ENCODE measurements around the gene SPG21. TPM values are rescaled to one million over a fixed set of nuclear protein-coding genes. Genes with fewer than 3 reads are reported as not detected.
A peak's percentile ranks its signal among the peaks of the same experiment; 100 is the strongest.

SPG21 gene
- total RNA-seq, 2 donors from 2014 or later: 42.4 to 48.6 TPM

DNA sequence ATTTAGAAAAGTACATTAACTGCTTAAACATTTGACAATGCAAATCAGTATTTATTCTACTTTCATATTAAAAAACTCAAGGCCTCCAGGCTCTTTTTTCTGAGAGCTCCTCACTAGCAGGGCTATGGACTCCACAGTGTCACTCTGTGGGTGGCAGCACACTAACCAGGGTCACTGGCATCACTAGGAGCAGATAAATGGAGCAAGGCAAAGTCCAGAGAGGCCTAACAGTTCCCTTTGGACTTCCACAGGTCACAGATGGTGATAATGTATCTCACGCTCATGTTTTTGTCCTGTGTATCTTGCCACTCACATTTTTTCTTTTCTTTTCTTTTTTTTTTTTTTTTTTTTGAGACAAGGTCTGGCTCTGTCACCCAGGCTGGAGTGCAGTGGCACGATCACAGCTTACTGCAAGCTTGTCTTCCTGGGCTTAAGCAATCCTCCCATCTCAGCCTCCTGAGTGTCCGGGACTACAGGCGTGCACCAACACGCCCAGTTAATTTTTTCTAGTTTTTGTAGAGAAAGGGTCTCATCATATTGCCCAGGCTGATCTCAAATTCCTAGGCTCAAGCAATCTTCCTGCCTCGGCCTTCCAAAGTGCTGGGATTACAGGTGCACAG, 7.8 kb downstream of the SPG21 start:
- Mint-ChIP-seq H3K4me3 (no peak overlapping the region), H3K27me3 (no peaks in the 10 kb centered on the region), H3K36me3 (ENCODE audit: low read depth) (peaks cover 2% of the 10 kb centered on the region), H3K27ac (no peak overlapping the region), H3K4me1 (peaks cover 8% of the 10 kb centered on the region)
- ATAC-seq (no peak), DNase-seq (no peak)
- H3K9me3 ChIP-seq (ENCODE audit: control insufficient read depth, low read length, poor library complexity, severe bottlenecking): no peaks in the 10 kb centered on the region

DNA sequence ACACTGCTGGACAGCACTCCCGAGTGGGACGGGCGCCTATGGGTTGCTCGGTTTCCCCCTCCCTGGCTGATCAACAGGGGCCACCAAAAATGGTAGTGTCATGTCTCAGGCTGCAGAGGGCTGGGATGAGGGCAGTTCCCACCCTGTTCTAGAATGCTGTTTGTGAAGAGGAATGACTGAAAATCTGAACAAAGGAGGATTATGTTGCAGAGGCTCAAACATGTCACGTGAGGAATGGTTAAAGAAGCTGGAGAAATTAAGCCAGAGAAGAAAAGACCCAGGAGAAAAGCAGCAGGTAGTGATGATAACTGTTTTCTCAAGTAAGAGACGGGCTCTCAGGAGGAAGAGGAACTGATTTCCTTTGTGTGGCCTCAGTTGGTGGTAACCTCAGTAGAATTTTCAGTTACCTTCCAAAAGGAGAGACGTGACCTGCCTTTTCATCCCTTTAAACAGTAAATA, 10.4 kb downstream of the SPG21 start:
- Mint-ChIP-seq H3K27me3 (no peaks in the 10 kb centered on the region), H3K4me1 (peaks cover 3% of the 10 kb centered on the region), H3K4me3 (no peak overlapping the region), H3K27ac (no peak overlapping the region), H3K36me3 (ENCODE audit: low read depth) (peaks cover 2% of the 10 kb centered on the region)
- DNase-seq: no peak
- no peak for ATAC-seq
- no peaks in the 10 kb centered on the region for H3K9me3 ChIP-seq (ENCODE audit: control insufficient read depth, low read length, poor library complexity, severe bottlenecking)

DNA sequence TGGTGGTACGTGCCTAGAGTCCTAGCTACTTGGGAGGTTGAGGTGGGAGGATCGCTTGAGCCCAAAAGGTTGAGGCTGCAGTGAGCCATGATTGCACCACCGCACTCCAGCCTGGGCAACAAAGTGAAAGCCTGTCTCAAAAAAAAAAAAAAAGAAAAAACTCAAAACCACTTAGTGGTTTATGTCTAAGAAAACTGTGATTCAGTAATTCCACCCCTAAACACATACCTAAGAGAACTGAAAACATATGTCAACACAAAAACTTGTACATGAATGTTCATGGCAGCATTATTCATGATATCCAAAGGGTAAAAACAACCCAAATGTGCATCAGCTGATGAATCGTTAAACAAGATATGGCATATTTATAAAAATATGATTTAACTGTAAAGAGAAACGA, 14.3 kb downstream of the SPG21 start:
- Mint-ChIP-seq H3K36me3 (ENCODE audit: low read depth) (peaks cover 2% of the 10 kb centered on the region), H3K27me3 (no peaks in the 10 kb centered on the region), H3K27ac (no peak overlapping the region), H3K4me3 (no peak overlapping the region), H3K4me1 (no peaks in the 10 kb centered on the region)
- DNase-seq: no peak
- ATAC-seq: no peak
- no peaks in the 10 kb centered on the region for H3K9me3 ChIP-seq (ENCODE audit: control insufficient read depth, low read length, poor library complexity, severe bottlenecking)

DNA sequence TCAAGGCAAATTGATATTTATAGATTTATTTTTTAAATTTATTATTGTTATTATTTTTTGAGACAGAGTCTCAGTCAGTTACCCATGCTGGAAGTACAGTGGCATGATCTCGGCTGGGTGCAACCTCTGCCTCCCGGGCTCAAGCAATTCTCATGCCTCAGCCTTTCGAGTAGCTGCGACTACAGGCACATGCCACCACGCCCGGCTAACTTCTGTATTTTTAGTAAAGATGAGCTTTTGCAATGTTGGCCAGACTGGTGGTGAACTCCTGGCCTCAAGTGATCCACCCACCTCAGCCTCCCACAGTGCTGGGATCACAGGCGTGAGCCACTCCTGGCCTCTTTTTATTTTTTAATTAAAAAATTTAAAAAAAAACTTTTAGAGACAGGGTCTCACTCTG, 19.0 kb downstream of the SPG21 start:
- H3K4me1 Mint-ChIP-seq: peaks cover 2% of the 10 kb centered on the region

DNA sequence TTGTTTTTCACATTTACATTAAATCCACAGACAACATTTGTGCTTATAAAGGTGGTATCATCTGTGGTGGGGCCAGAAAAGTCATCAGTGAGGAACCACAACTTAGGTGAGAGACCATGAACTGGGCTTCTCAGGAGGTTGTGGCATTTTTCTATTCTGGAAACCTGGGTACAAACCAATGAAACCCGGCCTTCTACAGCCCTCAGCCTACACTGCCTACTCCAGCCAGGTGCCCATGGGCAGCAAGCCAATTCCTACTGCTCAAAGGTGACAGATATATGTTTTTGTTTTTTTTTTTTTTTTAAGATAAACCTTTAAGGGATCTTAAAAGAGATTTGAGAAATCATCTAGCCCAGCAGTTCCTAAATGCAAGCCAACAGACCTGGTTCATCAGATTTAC, 20.3 kb downstream of the SPG21 start:
- Mint-ChIP-seq H3K4me3 (no peak overlapping the region), H3K27ac (no peak overlapping the region), H3K36me3 (ENCODE audit: low read depth) (peaks cover 6% of the 10 kb centered on the region), H3K27me3 (no peaks in the 10 kb centered on the region), H3K4me1 (peaks cover 2% of the 10 kb centered on the region)
- DNase-seq: no peak
- no peaks in the 10 kb centered on the region for H3K9me3 ChIP-seq (ENCODE audit: control insufficient read depth, low read length, poor library complexity, severe bottlenecking)
- no peak for ATAC-seq

More for the DNA sequence above, 19.0 kb downstream of the SPG21 start:
- DNase-seq: no peak
- Mint-ChIP-seq H3K27me3 (no peaks in the 10 kb centered on the region), H3K4me3 (no peak overlapping the region), H3K36me3 (ENCODE audit: low read depth) (peaks cover 3% of the 10 kb centered on the region), H3K27ac (no peak overlapping the region)
- ATAC-seq: no peak
- H3K9me3 ChIP-seq (ENCODE audit: control insufficient read depth, low read length, poor library complexity, severe bottlenecking): no peaks in the 10 kb centered on the region

DNA sequence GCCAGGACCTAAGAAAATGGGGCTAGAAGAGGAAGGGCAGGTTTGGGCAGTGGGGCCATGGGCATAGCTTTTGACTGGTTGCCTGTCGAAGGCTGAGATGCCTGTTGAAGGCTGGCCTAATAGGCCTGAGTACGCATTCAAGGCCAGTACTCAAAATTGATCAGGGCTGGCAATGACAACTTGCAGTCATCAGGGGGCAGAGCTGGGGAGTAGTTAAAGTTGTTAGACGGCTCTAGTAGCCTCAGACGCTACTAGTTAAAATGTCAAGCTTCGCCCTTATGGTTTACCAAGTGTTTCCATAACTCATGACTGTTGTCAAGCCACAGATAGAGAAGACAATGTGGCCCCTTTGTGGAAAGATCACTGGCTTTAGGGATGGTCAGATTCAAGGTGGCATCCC, 28.7 kb downstream of the SPG21 start:
- H3K27me3 Mint-ChIP-seq: no peaks in the 10 kb centered on the region
- H3K36me3 Mint-ChIP-seq (ENCODE audit: low read depth): peaks cover 15% of the 10 kb centered on the region
- peak overlapping the region; percentile 39 for H3K27ac Mint-ChIP-seq
- ATAC-seq (no peak), DNase-seq (no peak)
- no peaks in the 10 kb centered on the region for H3K9me3 ChIP-seq (ENCODE audit: control insufficient read depth, low read length, poor library complexity, severe bottlenecking)
- peaks cover 6% of the 10 kb centered on the region for H3K4me1 Mint-ChIP-seq
- H3K4me3 Mint-ChIP-seq: no peak overlapping the region

DNA sequence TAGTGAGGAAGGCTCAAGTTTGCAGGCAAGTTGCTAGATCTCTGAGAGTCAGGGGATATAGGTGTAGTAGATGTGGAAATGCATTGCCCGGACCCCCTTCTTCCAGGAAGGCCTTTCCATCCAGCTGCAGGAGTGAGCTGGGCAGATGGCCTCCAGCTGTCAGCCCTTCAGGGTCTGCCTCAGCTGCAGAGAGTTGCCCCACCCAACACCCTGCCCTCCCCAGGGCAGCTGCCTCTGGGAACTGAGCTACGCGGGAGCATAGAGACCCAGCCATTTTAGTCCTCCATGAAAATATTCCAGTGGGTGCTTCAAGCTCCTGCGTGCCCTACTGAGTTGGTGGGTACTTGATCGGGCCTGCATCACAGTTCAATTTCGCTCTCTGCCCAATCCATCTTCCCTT, 29.6 kb downstream of the SPG21 start:
- Mint-ChIP-seq H3K27me3 (no peaks in the 10 kb centered on the region), H3K4me3 (peak overlapping the region; percentile 50), H3K4me1 (peaks cover 6% of the 10 kb centered on the region), H3K36me3 (ENCODE audit: low read depth) (peaks cover 15% of the 10 kb centered on the region), H3K27ac (peak overlapping the region; percentile 39)
- ATAC-seq: no peak
- no peak for DNase-seq
- no peaks in the 10 kb centered on the region for H3K9me3 ChIP-seq (ENCODE audit: control insufficient read depth, low read length, poor library complexity, severe bottlenecking)

DNA sequence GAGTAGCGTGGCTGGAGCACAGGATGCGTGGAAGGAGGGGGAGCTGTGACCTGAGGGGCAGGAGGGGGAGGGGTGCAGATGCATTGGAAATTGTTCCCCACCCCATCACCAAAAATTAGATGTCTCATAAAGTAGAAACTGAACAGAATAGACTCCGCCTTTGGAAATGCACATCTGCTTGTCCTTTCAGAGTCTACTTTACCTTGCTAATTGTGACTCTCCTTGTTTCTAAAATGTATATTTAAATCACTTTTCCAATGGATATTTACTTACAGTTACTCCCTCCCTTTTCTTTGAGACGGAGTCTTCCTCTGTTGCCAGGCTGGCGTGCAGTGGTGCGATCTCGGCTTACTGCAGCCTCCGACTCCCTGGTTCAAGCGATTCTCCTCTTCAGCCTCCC, 30.6 kb downstream of the SPG21 start:
- H3K36me3 Mint-ChIP-seq (ENCODE audit: low read depth): peaks cover 9% of the 10 kb centered on the region
- no peaks in the 10 kb centered on the region for H3K27me3 Mint-ChIP-seq
- no peak overlapping the region for H3K4me3 Mint-ChIP-seq
- no peak overlapping the region for H3K27ac Mint-ChIP-seq
- DNase-seq (no peak), ATAC-seq (no peak)
- H3K9me3 ChIP-seq (ENCODE audit: control insufficient read depth, low read length, poor library complexity, severe bottlenecking): no peaks in the 10 kb centered on the region
- peaks cover 6% of the 10 kb centered on the region for H3K4me1 Mint-ChIP-seq

DNA sequence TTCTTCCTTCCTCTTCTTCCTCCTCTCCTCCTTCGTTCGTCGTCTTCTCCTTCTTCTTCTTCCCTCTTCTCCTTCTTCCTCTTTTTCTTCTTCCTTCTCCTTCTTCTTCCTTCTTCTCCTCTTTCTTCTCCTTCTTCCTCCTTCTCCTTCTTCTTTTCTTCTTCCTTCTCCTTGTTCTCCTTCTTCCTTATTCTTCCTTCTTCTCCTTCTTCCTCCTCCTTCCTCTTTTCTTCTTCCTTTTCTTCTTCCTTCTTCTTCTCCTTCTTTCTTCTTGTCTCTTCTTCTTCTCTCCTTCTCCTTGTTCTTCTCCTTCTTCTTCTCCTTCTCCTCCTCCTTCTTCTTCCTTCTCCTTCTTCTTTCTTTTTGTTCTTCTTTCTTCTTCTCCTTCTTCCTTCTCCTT, 35.3 kb downstream of the SPG21 start:
- no peaks in the 10 kb centered on the region for H3K9me3 ChIP-seq (ENCODE audit: control insufficient read depth, low read length, poor library complexity, severe bottlenecking)
- Mint-ChIP-seq H3K4me3 (no peak overlapping the region), H3K27ac (peak overlapping the region; percentile 14), H3K36me3 (ENCODE audit: low read depth) (no peaks in the 10 kb centered on the region), H3K27me3 (no peaks in the 10 kb centered on the region), H3K4me1 (peaks cover 14% of the 10 kb centered on the region)
- no peak for ATAC-seq
- no peak for DNase-seq

DNA sequence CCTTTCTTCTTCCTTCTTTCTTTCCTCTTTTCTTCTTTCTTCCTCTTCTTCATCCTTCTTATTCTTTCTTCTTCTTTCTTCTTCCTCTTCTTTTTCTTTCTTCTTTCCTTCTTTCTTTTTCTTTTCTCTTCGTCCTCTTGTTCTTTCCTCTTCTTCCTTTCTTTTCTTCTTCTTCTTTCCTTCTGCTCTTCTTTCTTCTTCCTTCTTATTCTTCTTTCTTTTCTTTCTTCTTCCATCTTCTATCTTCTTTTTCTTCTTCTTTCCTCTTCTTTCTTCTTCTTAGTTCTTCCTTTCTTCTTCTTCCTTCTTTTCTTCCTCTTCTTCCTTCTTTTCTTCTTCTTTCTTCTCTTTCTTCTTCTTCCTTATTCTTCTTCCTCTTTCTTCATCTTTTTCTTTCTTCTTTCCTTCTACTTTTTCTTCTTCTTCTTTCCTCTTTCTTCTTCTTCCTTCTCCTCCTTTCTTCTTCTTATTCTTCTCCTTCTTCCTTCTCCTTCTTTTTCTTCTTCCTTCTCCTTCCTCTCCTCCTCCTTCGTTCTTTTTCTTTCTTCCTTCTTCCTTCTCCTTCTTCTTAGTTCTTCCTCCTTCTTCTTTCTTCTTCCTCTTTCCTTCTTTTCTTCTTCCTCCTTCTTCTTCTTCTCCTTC, 37.8 kb downstream of the SPG21 start:
- H3K27me3 Mint-ChIP-seq: no peaks in the 10 kb centered on the region
- ATAC-seq (no peak), DNase-seq (no peak)
- no peak overlapping the region for H3K4me3 Mint-ChIP-seq
- no peaks in the 10 kb centered on the region for H3K36me3 Mint-ChIP-seq (ENCODE audit: low read depth)
- peaks cover 12% of the 10 kb centered on the region for H3K4me1 Mint-ChIP-seq
- H3K9me3 ChIP-seq (ENCODE audit: control insufficient read depth, low read length, poor library complexity, severe bottlenecking): no peaks in the 10 kb centered on the region
- H3K27ac Mint-ChIP-seq: peak overlapping the region; percentile 14

DNA sequence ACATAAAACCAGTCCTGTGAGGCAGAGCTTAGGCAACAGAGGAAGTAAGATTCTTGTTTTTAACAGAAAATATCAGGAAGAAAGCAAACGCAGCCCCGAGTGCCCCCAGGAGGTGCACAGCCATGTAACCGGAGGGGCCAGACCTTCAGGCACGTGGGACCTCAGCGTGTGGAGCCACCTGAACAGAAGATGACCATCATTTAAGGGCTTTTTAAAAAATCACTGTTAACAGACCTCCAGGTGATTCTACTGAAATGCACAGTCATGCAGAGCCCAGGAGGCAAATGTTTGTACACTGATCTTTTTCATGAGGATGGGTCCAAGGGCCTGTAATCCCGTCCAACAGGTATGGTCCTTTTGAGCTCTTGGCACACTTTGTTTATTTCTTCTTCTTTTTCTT, 38.8 kb downstream of the SPG21 start:
- ATAC-seq (no peak), DNase-seq (no peak)
- Mint-ChIP-seq H3K36me3 (ENCODE audit: low read depth) (no peaks in the 10 kb centered on the region), H3K4me1 (peaks cover 12% of the 10 kb centered on the region), H3K27me3 (no peaks in the 10 kb centered on the region), H3K27ac (peak overlapping the region; percentile 14), H3K4me3 (no peak overlapping the region)
- no peaks in the 10 kb centered on the region for H3K9me3 ChIP-seq (ENCODE audit: control insufficient read depth, low read length, poor library complexity, severe bottlenecking)

DNA sequence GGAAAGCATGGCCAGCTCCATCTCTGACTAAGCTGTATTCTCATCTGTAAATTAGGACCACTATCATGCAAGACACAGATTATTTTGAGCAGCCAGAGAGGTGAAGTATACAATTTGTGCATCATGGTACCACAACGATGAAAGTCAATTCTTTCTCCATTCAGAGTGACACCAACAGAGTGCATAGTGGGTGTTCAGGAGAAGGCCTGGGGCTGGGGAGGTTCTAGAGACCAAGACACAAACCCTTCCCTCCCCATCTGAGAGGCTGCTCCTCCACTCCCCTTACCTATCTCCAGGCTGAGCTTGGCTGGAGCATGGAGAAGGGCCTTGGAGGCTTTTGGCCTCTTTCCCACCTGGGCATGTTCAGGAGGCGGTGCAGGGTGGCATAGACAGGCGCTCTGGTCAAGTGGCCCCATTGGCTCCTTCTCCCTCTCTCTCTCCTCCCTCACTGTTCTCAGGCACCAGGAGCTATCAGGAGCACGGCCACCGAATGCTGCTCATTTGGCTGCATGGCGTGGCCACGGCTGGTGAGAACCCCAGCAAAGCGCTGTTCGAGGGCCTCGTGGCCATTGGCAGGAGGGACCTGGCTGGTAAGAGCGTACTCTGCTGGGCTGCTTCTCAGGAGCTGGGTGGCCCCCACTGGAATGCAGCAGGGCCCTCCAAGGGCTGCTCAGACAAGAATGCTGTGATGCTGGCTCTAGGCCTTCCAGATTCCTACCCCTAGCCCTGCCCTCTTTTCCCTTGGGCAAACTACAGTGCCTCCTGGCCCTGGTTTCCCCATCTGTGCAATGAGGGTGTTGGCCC, 40.1 kb downstream of the SPG21 start:
- H3K36me3 Mint-ChIP-seq (ENCODE audit: low read depth): no peaks in the 10 kb centered on the region
- no peaks in the 10 kb centered on the region for H3K27me3 Mint-ChIP-seq
- ATAC-seq: no peak
- no peaks in the 10 kb centered on the region for H3K9me3 ChIP-seq (ENCODE audit: control insufficient read depth, low read length, poor library complexity, severe bottlenecking)
- H3K27ac Mint-ChIP-seq: no peak overlapping the region
- H3K4me1 Mint-ChIP-seq: peaks cover 12% of the 10 kb centered on the region
- no peak for DNase-seq
- H3K4me3 Mint-ChIP-seq: no peak overlapping the region

DNA sequence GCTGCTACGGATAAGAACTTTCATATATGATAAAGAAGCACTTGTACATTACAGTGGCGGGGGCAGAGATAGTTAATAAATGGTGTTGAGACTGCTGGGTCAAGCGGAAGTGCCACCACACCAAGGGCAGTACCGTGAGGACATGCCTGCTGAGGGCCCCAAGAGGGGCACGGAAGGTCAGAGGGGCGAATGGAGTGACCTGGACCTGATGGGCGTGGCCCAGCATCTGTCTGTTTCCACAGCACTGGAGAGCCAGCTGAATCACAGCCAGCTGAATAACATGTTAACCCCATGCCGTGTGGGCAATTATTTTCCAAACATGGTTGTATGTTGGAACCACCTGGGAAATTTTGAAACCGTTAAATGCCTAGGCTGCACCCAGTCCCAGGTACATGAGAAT, 40.8 kb downstream of the SPG21 start:
- no peaks in the 10 kb centered on the region for H3K36me3 Mint-ChIP-seq (ENCODE audit: low read depth)
- DNase-seq (no peak), ATAC-seq (no peak)
- no peaks in the 10 kb centered on the region for H3K9me3 ChIP-seq (ENCODE audit: control insufficient read depth, low read length, poor library complexity, severe bottlenecking)
- H3K27ac Mint-ChIP-seq: no peak overlapping the region
- no peak overlapping the region for H3K4me3 Mint-ChIP-seq
- H3K27me3 Mint-ChIP-seq: no peaks in the 10 kb centered on the region
- peaks cover 12% of the 10 kb centered on the region for H3K4me1 Mint-ChIP-seq

All from T-helper 17 cell (primary cell).